CD14-positive monocyte (primary cell): ENCODE measurements around the gene C20orf141. TPM values are rescaled to one million over a fixed set of nuclear protein-coding genes. Genes with fewer than 3 reads are reported as not detected.

Source experiments
- DNase-seq, 3 donors: peaks; one replicate each; pipeline ENCODE4 v3.0.0-alpha.2; 2011 to 2022
- H2AFZ ChIP-seq: 2 replicates; pipeline ENCODE4 v1.6.0; 2012; ENCODE audit warnings: mild to moderate bottlenecking, low read depth, low read length, inconsistent platforms; ENCODE audit not compliant: insufficient read depth, poor library complexity, severe bottlenecking
- H3K27ac ChIP-seq, 2 donors: 1 replicate in 1 of 2; 2 replicates in 1 of 2; pipeline ENCODE4 v1.5.1; 2012 to 2013; ENCODE audit warnings: low read length in 2 of 2, control low read depth in 1 of 2, inconsistent platforms in 1 of 2, low read depth in 1 of 2, mild to moderate bottlenecking in 1 of 2
- H3K27me3 ChIP-seq, 2 donors: one replicate each; pipeline versions ENCODE4 v1.6.0 to v1.6.1; 2011 to 2013; ENCODE audit warnings: low read length in 2 of 2; ENCODE audit not compliant: control insufficient read depth in 2 of 2, insufficient read depth in 2 of 2
- H3K36me3 ChIP-seq, 2 donors: replicated peaks in 1 of 2; 1 replicate in 1 of 2; 2 replicates in 1 of 2; pipeline versions ENCODE4 v1.5.1 to v1.6.1; 2012 to 2013; ENCODE audit warnings: low read length in 2 of 2, control low read depth in 1 of 2, inconsistent platforms in 1 of 2, mild to moderate bottlenecking in 1 of 2; ENCODE audit not compliant: insufficient read depth in 2 of 2, control insufficient read depth in 1 of 2
- H3K4me1 ChIP-seq, 2 donors: 1 replicate in 1 of 2; 2 replicates in 1 of 2; pipeline versions ENCODE4 v1.5.1 to v1.6.1; 2012 to 2013; ENCODE audit warnings: low read length in 2 of 2, control low read depth in 1 of 2, inconsistent platforms in 1 of 2, mild to moderate bottlenecking in 1 of 2, moderate library complexity in 1 of 2; ENCODE audit not compliant: insufficient read depth in 2 of 2, control insufficient read depth in 1 of 2
- H3K4me2 ChIP-seq: replicated peaks from 2 replicates; pipeline ENCODE3; 2012; ENCODE audit warnings: low read length, moderate library complexity, mild to moderate bottlenecking; ENCODE audit not compliant: poor library complexity, severe bottlenecking; ENCODE audit errors: extremely low read depth
- H3K4me3 ChIP-seq, 3 experiments: fragments of 200-600 bp in 1 of 3; sonication (generic) in 1 of 3; replicated peaks in 1 of 3; 1 replicate in 2 of 3; 2 replicates in 1 of 3; pipeline ENCODE4 v1.5.1; 2011 to 2013; ENCODE audit warnings: low read length in 3 of 3, mild to moderate bottlenecking in 3 of 3, control low read depth in 2 of 3, low read depth in 2 of 3, inconsistent platforms in 1 of 3, moderate library complexity in 1 of 3
- H3K79me2 ChIP-seq: 2 replicates; pipeline ENCODE4 v1.6.0; 2012; ENCODE audit warnings: mild to moderate bottlenecking, control low read depth, inconsistent platforms, low read length, moderate library complexity; ENCODE audit not compliant: insufficient read depth
- H3K9ac ChIP-seq: 2 replicates; pipeline ENCODE4 v1.6.0; 2017; ENCODE audit warnings: low read length, mild to moderate bottlenecking; ENCODE audit not compliant: insufficient read depth, poor library complexity, severe bottlenecking
- H3K9me3 ChIP-seq, 2 donors: replicated peaks in 1 of 2; 1 replicate in 1 of 2; 2 replicates in 1 of 2; pipeline versions ENCODE4 v1.5.1 to v1.6.1; 2012 to 2013; ENCODE audit warnings: low read length in 2 of 2, control low read depth in 1 of 2; ENCODE audit not compliant: control insufficient read depth in 1 of 2, insufficient read depth in 1 of 2
- H4K20me1 ChIP-seq: 2 replicates; pipeline ENCODE4 v1.6.0; 2012; ENCODE audit warnings: mild to moderate bottlenecking, low read length, control low read depth, moderate library complexity; ENCODE audit not compliant: insufficient read depth
- H3K27ac Mint-ChIP-seq, 7 donors: one replicate each; pipeline ENCODE4 v1.8.0; 2020; ENCODE audit warnings: mild to moderate bottlenecking in 7 of 7, mixed read lengths in 7 of 7, moderate library complexity in 6 of 7, inconsistent platforms in 2 of 7
- H3K27me3 Mint-ChIP-seq, 3 donors: one replicate each; pipeline ENCODE4 v1.8.0; 2021 to 2022; ENCODE audit warnings: low read depth in 3 of 3, mild to moderate bottlenecking in 3 of 3, mixed read lengths in 3 of 3, moderate library complexity in 3 of 3, inconsistent platforms in 1 of 3
- H3K36me3 Mint-ChIP-seq, 2 donors: one replicate each; pipeline ENCODE4 v1.8.0; 2020; ENCODE audit warnings: mixed read lengths in 2 of 2, inconsistent platforms in 1 of 2, mild to moderate bottlenecking in 1 of 2
- H3K4me1 Mint-ChIP-seq: one replicate; pipeline ENCODE4 v1.8.0; 2020; ENCODE audit warnings: mild to moderate bottlenecking, mixed read lengths
- H3K4me3 Mint-ChIP-seq, 2 donors: one replicate each; pipeline ENCODE4 v1.8.0; 2020; ENCODE audit warnings: mild to moderate bottlenecking in 2 of 2, mixed read lengths in 2 of 2, moderate library complexity in 1 of 2
- H3K9me3 Mint-ChIP-seq, 7 donors: one replicate each; pipeline ENCODE4 v1.8.0; 2020 to 2022; ENCODE audit warnings: mixed read lengths in 7 of 7, mild to moderate bottlenecking in 6 of 7, moderate library complexity in 6 of 7, inconsistent platforms in 2 of 7
- WGBS: methylation state at CpG from one replicate; pipeline ENCODE4 v1.1.5; 2013; ENCODE audit warnings: missing lambda C conversion rate; ENCODE audit not compliant: insufficient coverage; 5-methylcytosine and 5-hydroxymethylcytosine counted together
- intact Hi-C, 2 donors: fragments of 100-400 bp; cut with micrococcal nuclease; formaldehyde crosslinking; loops; one replicate each; pipeline versions ENCODE4 v1.15.0 to v1.15.1; 2023
- polyA plus RNA-seq, 3 donors: library from polyadenylated mRNA; depleted of rRNA in 1 of 3; unstranded in 2 of 3; stranded (reverse) in 1 of 3; fragments of 300-500 nt in 2 of 3; fragments of >200 nt in 1 of 3; fragmentation: Illumina TruSeq in 2 of 3; gene quantifications; 1 replicate in 2 of 3; 2 replicates in 1 of 3; pipeline ENCODE4 v1.2.3, GENCODE V29; 2012 to 2021
- TF ChIP-seq, protein P1 (sequence below): fragments of 200-600 bp; IDR thresholded peaks from one replicate; pipeline ENCODE4 v1.8.0; 2022; ENCODE audit warnings: antibody characterized with exemption, mild to moderate bottlenecking

The C20orf141 gene
- polyA plus RNA-seq, 3 donors = not detected

GRCh38 chr20:2780948-2781347 lies 33.8 kb upstream of the C20orf141 start:
- H3K27me3 ChIP-seq = peaks cover 0 to 4% of the 10 kb centered on the region in 2 donors
- H3K4me1 ChIP-seq = no peaks in the 10 kb centered on the region
- Mint-ChIP-seq H3K27ac (no peak overlapping the region), H3K27me3 (peaks cover 6 to 24% (median 15%) of the 10 kb centered on the region in 3 donors), H3K4me3 (no peak overlapping the region), H3K36me3 (no peaks in the 10 kb centered on the region), H3K4me1 (peaks cover 8% of the 10 kb centered on the region), H3K9me3 (peaks cover 0 to 6% (median 2%) of the 10 kb centered on the region in 7 donors)
- intact Hi-C loops = no loop called here
- H2AFZ ChIP-seq = no peak overlapping the region
- no peaks in the 10 kb centered on the region for H3K36me3 ChIP-seq
- WGBS = no CpG with 5 or more reads among the region's 3 CpGs
- H3K9ac ChIP-seq = no peak overlapping the region
- H3K9me3 ChIP-seq = no peaks in the 10 kb centered on the region
- H4K20me1 ChIP-seq = no peaks in the 10 kb centered on the region
- no peaks in the 10 kb centered on the region for H3K79me2 ChIP-seq
- no peak overlapping the region for H3K4me2 ChIP-seq
- no peak overlapping the region for H3K4me3 ChIP-seq
- H3K27ac ChIP-seq = no peak overlapping the region
- TF ChIP-seq, protein P1, sequence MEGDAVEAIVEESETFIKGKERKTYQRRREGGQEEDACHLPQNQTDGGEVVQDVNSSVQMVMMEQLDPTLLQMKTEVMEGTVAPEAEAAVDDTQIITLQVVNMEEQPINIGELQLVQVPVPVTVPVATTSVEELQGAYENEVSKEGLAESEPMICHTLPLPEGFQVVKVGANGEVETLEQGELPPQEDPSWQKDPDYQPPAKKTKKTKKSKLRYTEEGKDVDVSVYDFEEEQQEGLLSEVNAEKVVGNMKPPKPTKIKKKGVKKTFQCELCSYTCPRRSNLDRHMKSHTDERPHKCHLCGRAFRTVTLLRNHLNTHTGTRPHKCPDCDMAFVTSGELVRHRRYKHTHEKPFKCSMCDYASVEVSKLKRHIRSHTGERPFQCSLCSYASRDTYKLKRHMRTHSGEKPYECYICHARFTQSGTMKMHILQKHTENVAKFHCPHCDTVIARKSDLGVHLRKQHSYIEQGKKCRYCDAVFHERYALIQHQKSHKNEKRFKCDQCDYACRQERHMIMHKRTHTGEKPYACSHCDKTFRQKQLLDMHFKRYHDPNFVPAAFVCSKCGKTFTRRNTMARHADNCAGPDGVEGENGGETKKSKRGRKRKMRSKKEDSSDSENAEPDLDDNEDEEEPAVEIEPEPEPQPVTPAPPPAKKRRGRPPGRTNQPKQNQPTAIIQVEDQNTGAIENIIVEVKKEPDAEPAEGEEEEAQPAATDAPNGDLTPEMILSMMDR = no peak
- DNase-seq = no peak

GRCh38 chr20:2783908-2784566 lies 30.8 kb upstream of the C20orf141 start:
- Mint-ChIP-seq H3K9me3 (peaks cover 0 to 7% (median 3%) of the 10 kb centered on the region in 7 donors), H3K36me3 (no peaks in the 10 kb centered on the region), H3K4me1 (peaks cover 2% of the 10 kb centered on the region), H3K27me3 (peaks cover 9 to 25% (median 16%) of the 10 kb centered on the region in 3 donors), H3K4me3 (no peak overlapping the region), H3K27ac (no peak overlapping the region)
- Histone ChIP-seq H4K20me1 (no peaks in the 10 kb centered on the region), H3K79me2 (no peaks in the 10 kb centered on the region), H3K36me3 (no peaks in the 10 kb centered on the region), H3K27me3 (peaks cover 0 to 4% of the 10 kb centered on the region in 2 donors), H2AFZ (no peak overlapping the region), H3K4me3 (no peak overlapping the region), H3K4me1 (no peaks in the 10 kb centered on the region), H3K9me3 (no peaks in the 10 kb centered on the region), H3K9ac (no peak overlapping the region), H3K4me2 (no peak overlapping the region), H3K27ac (no peak overlapping the region)
- TF ChIP-seq, protein P1 = no peak
- DNase-seq = no peak
- no CpG with 5 or more reads among the region's 6 CpGs for WGBS
- intact Hi-C loops = no loop called here
